NCI-H1436 (cell line): ENCODE data around the gene GTSE1.

Source experiments
- DNase-seq: peaks from one replicate; lab custom pipeline; 2025; lab: John Stamatoyannopoulos, UW

GTSE1 gene

GRCh38 chr22:46378426-46379065, 81.9 kb downstream of the GTSE1 start:
- no peak for DNase-seq

GRCh38 chr22:46379066-46379930, 82.6 kb downstream of the GTSE1 start:
- DNase-seq = no peak

- no peak for DNase-seq
Measured at GRCh38 chr22:46380069-46380468, 83.4 kb downstream of the GTSE1 start.
